Breast epithelium (tissue), 4 donors: ENCODE results near the gene PCDHA6. TPM values are rescaled to one million over a fixed set of nuclear protein-coding genes. Genes with fewer than 3 reads are reported as not detected.
"Not testable (repeated sequence)": the region's sequence is repeated elsewhere in the genome, so short reads cannot be mapped to it uniquely, and the experiment has no call there.

Experiments
- DNase-seq, 2 donors: peaks; one replicate each; pipeline ENCODE4 v3.0.0-alpha.2; 2019; ENCODE audit warnings: low spot score in 2 of 2
- H3K27ac ChIP-seq, 2 donors: fragments of 200-600 bp; sonication (generic) in 1 of 2; one replicate each; pipeline ENCODE4 v1.5.1; 2016 to 2019; ENCODE audit warnings: mild to moderate bottlenecking in 1 of 2
- H3K27me3 ChIP-seq, 2 donors: fragments of 200-600 bp; sonication (generic) in 1 of 2; one replicate each; pipeline versions ENCODE4 v1.5.1 to v1.6.0; 2017 to 2019; ENCODE audit warnings: control low read depth in 1 of 2, mild to moderate bottlenecking in 1 of 2
- H3K36me3 ChIP-seq: fragments of 200-600 bp; one replicate; pipeline ENCODE4 v1.5.1; 2019
- H3K4me1 ChIP-seq, 2 donors: fragments of 200-600 bp; sonication (generic); one replicate each; pipeline ENCODE4 v1.5.1; 2016 to 2019; ENCODE audit warnings: control low read depth in 1 of 2
- H3K4me3 ChIP-seq, 3 donors: fragments of 200-600 bp; sonication (generic); 1 replicate in 2 of 3; 2 replicates in 1 of 3; pipeline ENCODE4 v1.5.1; 2016 to 2019; ENCODE audit warnings: mild to moderate bottlenecking in 3 of 3, moderate library complexity in 2 of 3
- H3K9me3 ChIP-seq, 2 donors: fragments of 200-600 bp; sonication (generic) in 1 of 2; one replicate each; pipeline ENCODE4 v1.5.1; 2016 to 2019; ENCODE audit warnings: control low read depth in 1 of 2
- CTCF ChIP-seq, 3 donors: fragments of 450-650 bp; IDR thresholded peaks; one replicate each; pipeline ENCODE4 v1.5.1; 2016 to 2017; ENCODE audit warnings: antibody characterized with exemption in 3 of 3, mild to moderate bottlenecking in 3 of 3, moderate library complexity in 3 of 3
- POLR2A ChIP-seq: fragments of 450-650 bp; IDR thresholded peaks from one replicate; pipeline ENCODE4 v1.6.1; 2016; ENCODE audit warnings: antibody characterized with exemption, mild to moderate bottlenecking, moderate library complexity
- POLR2AphosphoS5 ChIP-seq, 3 donors: sonication (generic); formaldehyde crosslinking; IDR thresholded peaks; one replicate each; pipeline ENCODE4 v1.6.1; 2017; ENCODE audit warnings: antibody characterized with exemption in 3 of 3
- intact Hi-C: fragments of 100-400 bp; cut with DNase I; formaldehyde crosslinking; loops from one replicate; pipeline ENCODE4 v1.15.1; 2023; ENCODE audit warnings: low total_unique reads
- total RNA-seq, 3 donors: library from RNA; depleted of rRNA; stranded (reverse); fragments of >200 nt; gene quantifications; one replicate each; pipeline ENCODE4 v1.1.0, GENCODE V29; 2016

The PCDHA6 gene
- total RNA-seq, 3 donors from 2014 or later = 0.96 to 4.2 (median 2.6) TPM

- intact Hi-C loops = no loop called here
- H3K9me3 ChIP-seq = peaks cover 29 to 52% of the 10 kb centered on the region in 2 donors
- no peak overlapping the region for H3K27ac ChIP-seq
- H3K4me1 ChIP-seq = no peaks in the 10 kb centered on the region
- H3K4me3 ChIP-seq = no peak overlapping the region
- no peaks in the 10 kb centered on the region for H3K36me3 ChIP-seq
- H3K27me3 ChIP-seq = no peaks in the 10 kb centered on the region
- TF ChIP-seq POLR2A = no peak
- no peak for TF ChIP-seq CTCF (IDR thresholded peaks at IDR 0.05)
- TF ChIP-seq POLR2AphosphoS5 (IDR thresholded peaks at IDR 0.05) = no peak
- no peak for DNase-seq
Observed at GRCh38 chr5:140870221-140871201, 42.8 kb downstream of the PCDHA6 start.

DNA sequence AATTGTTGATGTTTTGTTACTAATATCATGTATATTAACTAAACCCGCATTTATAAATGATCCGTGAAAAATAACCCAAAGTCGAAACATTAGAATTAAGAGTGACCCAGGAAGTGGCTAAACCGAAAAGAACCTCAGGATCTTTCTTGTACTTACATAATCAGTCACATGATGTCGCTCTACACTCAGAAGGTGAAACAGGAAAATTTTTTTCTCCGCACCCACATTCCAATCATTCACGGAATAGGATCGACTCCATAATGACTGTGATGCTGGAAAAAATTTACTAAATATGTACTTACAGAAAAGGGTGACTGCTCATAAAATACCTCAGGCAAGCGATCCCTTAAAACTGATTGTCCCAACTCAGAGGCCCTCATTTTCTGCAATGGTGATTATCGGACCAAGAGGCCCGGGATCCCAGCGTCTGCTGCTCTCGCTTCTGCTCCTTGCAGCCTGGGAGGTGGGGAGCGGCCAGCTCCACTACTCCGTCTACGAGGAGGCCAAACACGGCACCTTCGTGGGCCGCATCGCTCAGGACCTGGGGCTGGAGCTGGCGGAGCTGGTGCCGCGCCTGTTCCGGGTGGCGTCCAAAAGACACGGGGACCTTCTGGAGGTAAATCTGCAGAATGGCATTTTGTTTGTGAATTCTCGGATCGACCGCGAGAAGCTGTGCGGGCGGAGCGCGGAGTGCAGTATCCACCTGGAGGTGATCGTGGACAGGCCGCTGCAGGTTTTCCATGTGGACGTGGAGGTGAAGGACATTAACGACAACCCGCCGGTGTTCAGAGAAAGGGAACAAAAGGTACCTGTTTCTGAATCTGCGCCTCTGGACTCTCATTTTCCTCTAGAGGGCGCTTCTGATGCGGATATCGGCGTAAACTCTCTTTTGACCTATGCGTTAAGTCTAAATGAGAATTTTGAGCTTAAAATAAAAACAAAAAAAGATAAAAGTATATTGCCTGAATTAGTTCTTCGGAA is 47.6 kb downstream of the PCDHA6 start, which contains the start of gene PCDHA12:
PCDHA12 (plus strand) TSS at position 224 of the 981 bp plus-strand sequence; CDS start at position 389, 165 bp downstream.
- TF ChIP-seq POLR2A (no peak), CTCF (IDR thresholded peaks at IDR 0.05) (peak in 1 of 3 donors; percentile 12)
- H3K27me3 ChIP-seq = no peaks in the 10 kb centered on the region
- H3K27ac ChIP-seq = no peak within 1 kb of the TSS
- intact Hi-C loops = no loop called here
- no peaks in the 10 kb centered on the region for H3K36me3 ChIP-seq
- no peaks in the 10 kb centered on the region for H3K4me1 ChIP-seq
- H3K4me3 ChIP-seq = peak within 1 kb of the TSS in 2 of 3 donors; percentile 32 to 46
- no peak for DNase-seq
- peaks cover 31 to 61% of the 10 kb centered on the region in 2 donors for H3K9me3 ChIP-seq

- H3K36me3 ChIP-seq, H3K27me3 ChIP-seq, intact Hi-C loops, H3K27ac ChIP-seq, H3K4me3 ChIP-seq, H3K4me1 ChIP-seq, DNase-seq: not testable (repeated sequence)
- peaks cover 22 to 49% of the 10 kb centered on the region in 2 donors for H3K9me3 ChIP-seq
Observed at GRCh38 chr5:140876541-140877261, 48.9 kb downstream of the PCDHA6 start.

GRCh38 chr5:140877262-140877581 is 49.5 kb downstream of the PCDHA6 start:
- DNase-seq = no peak
- no peaks in the 10 kb centered on the region for H3K27me3 ChIP-seq
- TF ChIP-seq POLR2A = no peak
- TF ChIP-seq CTCF (IDR thresholded peaks at IDR 0.05) = no peak
- TF ChIP-seq POLR2AphosphoS5 (IDR thresholded peaks at IDR 0.05) = no peak
- H3K27ac ChIP-seq = no peak overlapping the region
- no peaks in the 10 kb centered on the region for H3K36me3 ChIP-seq
- intact Hi-C loops = no loop called here
- H3K4me3 ChIP-seq = no peak overlapping the region
- no peaks in the 10 kb centered on the region for H3K4me1 ChIP-seq
- H3K9me3 ChIP-seq = peaks cover 25 to 49% of the 10 kb centered on the region in 2 donors

Other genes with a start within 250 kb of the PCDHA6 start
- gene CD14, start 194.8 kb upstream of the PCDHA6 start, total RNA-seq = 100 to 1,000 TPM in 1 of 3 donors, 10 to 100 TPM in 2; 46.9 to 119 (median 65.7) TPM
- gene TMCO6, start 188.5 kb upstream of the PCDHA6 start, total RNA-seq = 10 to 100 TPM; 23.0 to 45.4 (median 34.1) TPM
- 10 to 100 TPM; 60.0 to 68.2 (median 67.8) TPM for gene NDUFA2, start 180.3 kb upstream of the PCDHA6 start, total RNA-seq
- gene IK, start 180.1 kb upstream of the PCDHA6 start, total RNA-seq = 100 to 1,000 TPM; 113 to 146 (median 138) TPM
- 10 to 100 TPM; 20.0 to 25.6 (median 25.3) TPM for gene WDR55, start 163.1 kb upstream of the PCDHA6 start, total RNA-seq
- gene DND1, start 154.4 kb upstream of the PCDHA6 start, total RNA-seq = 1 to 10 TPM in 2 of 3 donors, under 1 TPM in 1; 0.88 to 2.6 (median 1.4) TPM
- 10 to 100 TPM; 43.2 to 53.7 (median 53.1) TPM for gene HARS1, start 136.6 kb upstream of the PCDHA6 start, total RNA-seq
- gene HARS2, start 136.5 kb upstream of the PCDHA6 start, total RNA-seq = 10 to 100 TPM; 21.1 to 39.4 (median 32.4) TPM
- gene ZMAT2, start 127.5 kb upstream of the PCDHA6 start, total RNA-seq = 10 to 100 TPM; 45.2 to 55.0 (median 52.2) TPM
- not detected for gene PCDHA1, start 41.8 kb upstream of the PCDHA6 start, total RNA-seq
- gene PCDHA2, start 33.1 kb upstream of the PCDHA6 start, total RNA-seq = under 1 TPM in 2 of 3 donors, not detected in 1; 0.33 to 0.59 TPM
- 1 to 10 TPM in 1 of 3 donors, under 1 TPM in 2; 0.96 to 2.8 (median 0.98) TPM for gene PCDHA3, start 26.9 kb upstream of the PCDHA6 start, total RNA-seq
- gene PCDHA4, start 20.9 kb upstream of the PCDHA6 start, total RNA-seq = 1 to 10 TPM in 2 of 3 donors, under 1 TPM in 1; 0.64 to 5.4 (median 2.6) TPM
- gene PCDHA5, start 6.3 kb upstream of the PCDHA6 start, total RNA-seq = 1 to 10 TPM in 1 of 3 donors, under 1 TPM in 2; 0.16 to 1.2 (median 0.66) TPM
- 1 to 10 TPM; 1.3 TPM for gene PCDHA7, start 6.3 kb downstream of the PCDHA6 start, total RNA-seq
- gene PCDHA8, start 13.2 kb downstream of the PCDHA6 start, total RNA-seq = under 1 TPM; 0.32 to 0.98 (median 0.88) TPM
- 1 to 10 TPM in 1 of 3 donors, under 1 TPM in 2; 0.16 to 1.5 (median 0.66) TPM for gene PCDHA9, start 20.4 kb downstream of the PCDHA6 start, total RNA-seq
- gene PCDHA10, start 27.9 kb downstream of the PCDHA6 start, total RNA-seq = 1 to 10 TPM in 2 of 3 donors, under 1 TPM in 1; 0.64 to 6.4 (median 4.9) TPM
- 1 to 10 TPM in 2 of 3 donors, under 1 TPM in 1; 0.48 to 4.3 (median 3.4) TPM for gene PCDHA11, start 41.0 kb downstream of the PCDHA6 start, total RNA-seq
- 1 to 10 TPM in 2 of 3 donors, under 1 TPM in 1; 0.48 to 6.9 (median 5.0) TPM for gene PCDHA12, start 47.3 kb downstream of the PCDHA6 start, total RNA-seq
- 1 to 10 TPM; 1.3 to 3.5 (median 1.6) TPM for gene PCDHA13, start 54.2 kb downstream of the PCDHA6 start, total RNA-seq
- gene PCDHAC1, start 98.3 kb downstream of the PCDHA6 start, total RNA-seq = 1 to 10 TPM in 2 of 3 donors, under 1 TPM in 1; 0.80 to 2.5 (median 2.3) TPM
- gene PCDHAC2, start 138.5 kb downstream of the PCDHA6 start, total RNA-seq = 1 to 10 TPM; 2.1 to 2.8 (median 2.6) TPM
- under 1 TPM in 2 of 3 donors, not detected in 1; under 0.01 TPM for gene PCDHB1, start 223.4 kb downstream of the PCDHA6 start, total RNA-seq